Glomerular visceral epithelial cell (primary cell): ENCODE results near the gene KAZN.

ENCODE experiments used
- DNase-seq: peaks from one replicate; pipeline ENCODE4 v3.0.0-alpha.2; 2016; ENCODE audit errors: extremely low spot score

Gene KAZN

DNA sequence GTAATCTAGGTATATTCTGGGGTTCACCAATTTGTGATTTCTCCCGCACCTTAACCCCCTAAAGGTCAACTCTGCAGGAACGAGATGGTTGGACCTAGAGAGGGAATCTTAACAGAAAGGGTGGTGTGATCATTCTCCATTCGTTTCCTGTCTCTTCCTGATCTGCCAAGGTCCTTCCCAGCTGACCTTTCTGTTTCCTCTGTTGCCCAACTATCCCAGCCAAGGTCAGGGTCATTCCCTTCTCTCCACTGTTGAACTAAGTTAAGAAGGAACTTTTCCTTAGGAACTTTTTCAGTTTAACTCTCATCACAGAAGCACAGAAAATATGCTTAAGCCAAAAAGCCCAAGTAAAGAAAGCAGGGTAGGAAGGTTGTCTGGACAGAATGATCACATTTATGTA lies 49.3 kb downstream of the KAZN start:
- no peak for DNase-seq

DNA sequence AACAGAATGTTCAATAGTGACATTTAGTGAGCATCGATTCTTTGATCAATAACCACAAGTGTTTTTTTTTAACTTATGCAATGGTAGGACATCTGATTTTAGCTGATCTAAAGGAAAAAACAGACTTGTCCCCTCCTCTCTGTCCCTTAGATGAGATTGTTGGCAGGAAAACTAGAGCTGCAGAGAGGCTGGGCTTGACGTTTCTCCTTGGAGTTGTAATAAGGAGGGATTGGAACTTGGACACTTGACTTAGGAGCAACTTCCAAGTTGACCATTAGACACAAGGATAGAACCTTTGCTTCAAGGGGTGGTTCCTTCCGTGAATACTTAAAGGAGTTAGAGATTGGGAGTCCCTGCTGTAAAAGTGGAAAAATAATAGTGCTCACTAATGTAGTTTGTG lies 49.9 kb downstream of the KAZN start:
- no peak for DNase-seq

DNA sequence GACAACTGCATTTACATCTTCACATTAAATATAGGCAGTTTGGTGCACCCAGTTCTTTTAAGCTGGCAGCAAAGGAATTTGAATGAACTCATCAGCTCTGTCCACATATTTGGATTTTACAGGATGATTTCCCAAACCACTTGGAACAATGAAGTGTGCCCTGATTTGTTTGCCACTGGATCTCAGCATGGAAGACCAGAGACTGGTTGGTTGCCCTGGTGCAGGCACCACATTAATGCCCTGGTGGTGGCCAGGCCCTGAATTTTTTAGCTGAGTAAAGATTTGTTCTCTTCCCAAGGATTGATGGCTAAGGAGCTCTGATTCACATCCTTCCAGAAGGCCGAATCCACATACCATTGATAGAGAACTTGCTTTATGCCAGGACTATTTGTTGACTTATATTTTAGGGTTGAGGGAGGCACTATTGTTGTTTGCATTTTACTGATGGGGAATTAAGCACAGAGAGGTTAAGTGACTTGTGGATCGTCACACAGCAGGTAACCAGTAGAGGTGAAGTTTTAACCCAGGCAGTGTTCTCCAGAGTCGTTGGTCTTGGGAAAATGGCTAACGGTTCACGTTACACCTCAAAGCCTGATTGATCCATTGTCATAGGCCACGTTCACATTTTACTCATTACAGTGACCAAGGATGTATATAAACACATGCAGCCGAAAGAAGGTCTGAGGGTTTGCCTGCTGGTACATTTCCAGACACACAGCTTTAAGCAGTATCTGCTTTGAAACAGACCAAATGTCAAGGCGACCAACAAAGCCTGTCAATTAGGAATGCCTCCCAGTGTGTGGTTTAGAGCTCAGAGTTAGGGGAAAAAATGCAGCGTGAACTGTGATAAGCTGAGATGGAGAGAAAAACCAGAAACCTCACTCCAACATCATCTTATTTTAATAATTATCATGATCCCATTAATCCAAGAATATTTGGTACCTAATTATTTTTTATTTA lies 50.7 kb downstream of the KAZN start:
- DNase-seq: no peak

- DNase-seq: no peak
Measured at GRCh38 chr1:14649976-14650375, 51.5 kb downstream of the KAZN start.

DNA sequence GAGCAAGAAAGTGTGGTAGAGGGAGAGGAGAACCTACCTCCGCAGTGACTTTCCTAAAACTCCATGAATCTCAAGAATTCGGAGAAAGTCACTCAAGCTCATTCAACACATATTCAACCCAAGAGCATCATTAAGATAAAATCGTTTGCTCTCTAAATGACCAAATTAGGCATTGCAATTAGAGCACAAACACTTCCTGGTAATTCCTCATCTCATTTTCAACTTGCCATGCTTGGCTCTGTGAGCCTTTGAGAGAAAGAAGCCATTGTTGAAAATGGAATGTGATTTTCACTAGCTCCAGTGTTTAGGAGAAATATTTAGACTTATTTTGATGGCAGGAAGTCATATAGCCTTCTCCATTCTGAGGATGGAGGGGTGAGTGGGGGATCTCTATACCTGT lies 52.5 kb downstream of the KAZN start:
- DNase-seq: no peak

- DNase-seq: no peak
Measured at GRCh38 chr1:14652840-14653239, 54.4 kb downstream of the KAZN start.

- DNase-seq: no peak
Measured at GRCh38 chr1:14653461-14653960, 55.0 kb downstream of the KAZN start.

DNA sequence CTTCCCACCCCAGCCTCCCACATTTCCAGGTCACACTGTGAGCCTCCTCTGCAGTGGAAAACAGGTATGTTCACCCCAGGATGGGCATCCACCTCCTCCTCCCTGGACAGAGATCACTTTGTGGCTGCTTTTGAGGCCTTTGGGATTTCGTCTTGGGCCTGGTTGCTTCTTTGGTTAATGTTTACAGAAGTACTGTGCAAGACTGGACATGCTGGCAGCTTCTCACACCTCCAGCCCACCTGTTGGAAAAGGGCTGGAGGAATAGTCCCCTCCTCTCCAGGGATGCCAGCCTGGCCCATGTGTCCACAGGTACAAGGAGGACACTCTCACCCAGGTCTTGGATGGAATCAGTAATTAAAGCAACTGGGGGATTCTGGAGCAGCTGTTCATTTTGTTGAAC lies 56.1 kb downstream of the KAZN start:
- no peak for DNase-seq

- DNase-seq: no peak
Measured at GRCh38 chr1:14655385-14655784, 56.9 kb downstream of the KAZN start.

GRCh38 chr1:14656384-14656937 lies 58.0 kb downstream of the KAZN start:
- no peak for DNase-seq

GRCh38 chr1:14658642-14659041 lies 60.2 kb downstream of the KAZN start:
- DNase-seq: no peak

DNA sequence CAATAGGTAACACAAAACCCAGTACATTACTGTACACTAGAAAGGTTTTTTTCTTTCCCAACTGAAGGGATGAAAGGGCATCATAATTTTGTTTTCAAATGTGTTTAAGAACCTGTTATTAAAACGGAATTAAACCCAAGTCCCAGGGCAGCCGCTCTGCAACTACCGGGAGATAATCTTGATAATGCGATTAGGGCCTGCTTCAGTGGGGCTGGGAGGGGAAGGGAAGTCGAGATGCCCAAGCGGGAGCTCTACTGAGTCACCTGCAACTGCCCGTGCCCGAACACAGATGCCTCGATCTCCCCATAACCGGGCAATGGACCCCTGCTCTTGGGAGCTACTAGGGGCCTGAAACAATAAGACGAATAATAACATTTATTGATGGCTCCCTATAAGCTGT lies 61.4 kb downstream of the KAZN start:
- no peak for DNase-seq

DNA sequence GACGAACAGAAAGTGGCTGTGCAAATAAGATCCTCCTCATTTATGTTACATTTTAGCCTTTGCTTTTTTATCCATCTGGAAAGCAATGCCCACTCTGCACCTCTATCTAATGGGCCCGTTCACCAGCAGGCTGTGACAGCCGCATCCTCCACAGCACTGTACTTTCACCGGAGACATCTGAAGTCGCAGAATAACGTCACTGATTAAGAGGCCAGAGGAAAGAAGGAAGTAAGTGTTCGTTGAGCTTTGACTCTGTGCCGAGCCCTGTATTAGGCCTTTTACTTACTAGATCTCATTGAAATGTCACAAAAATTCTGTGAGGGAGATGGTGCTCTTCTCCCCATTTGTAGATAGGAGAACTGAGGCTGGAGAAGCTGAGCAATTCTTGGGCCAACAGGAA lies 62.3 kb downstream of the KAZN start:
- DNase-seq: no peak

GRCh38 chr1:14661222-14661621 lies 62.7 kb downstream of the KAZN start:
- DNase-seq: no peak

DNA sequence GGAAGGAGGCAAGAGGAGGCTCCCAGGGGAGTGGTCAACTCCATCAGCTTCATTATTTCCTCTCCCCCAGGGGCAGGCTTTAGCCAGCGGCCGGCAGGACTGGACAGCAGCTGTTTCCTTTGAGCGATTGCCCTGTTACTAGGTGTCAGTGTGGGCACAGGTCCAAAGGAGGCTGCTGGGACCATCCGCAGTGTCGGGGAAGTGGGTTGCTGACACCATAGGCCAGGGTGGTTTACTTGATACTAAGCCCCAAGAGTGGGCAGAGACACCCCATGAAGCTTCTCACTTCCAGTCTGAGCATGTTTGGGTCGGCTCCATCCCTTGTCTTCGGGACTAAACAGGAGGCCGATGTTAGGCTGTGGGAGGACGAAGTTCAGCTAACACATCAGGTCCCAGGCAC lies 63.6 kb downstream of the KAZN start:
- DNase-seq: no peak

- no peak for DNase-seq
Measured at GRCh38 chr1:14663773-14664172, 65.3 kb downstream of the KAZN start.

DNA sequence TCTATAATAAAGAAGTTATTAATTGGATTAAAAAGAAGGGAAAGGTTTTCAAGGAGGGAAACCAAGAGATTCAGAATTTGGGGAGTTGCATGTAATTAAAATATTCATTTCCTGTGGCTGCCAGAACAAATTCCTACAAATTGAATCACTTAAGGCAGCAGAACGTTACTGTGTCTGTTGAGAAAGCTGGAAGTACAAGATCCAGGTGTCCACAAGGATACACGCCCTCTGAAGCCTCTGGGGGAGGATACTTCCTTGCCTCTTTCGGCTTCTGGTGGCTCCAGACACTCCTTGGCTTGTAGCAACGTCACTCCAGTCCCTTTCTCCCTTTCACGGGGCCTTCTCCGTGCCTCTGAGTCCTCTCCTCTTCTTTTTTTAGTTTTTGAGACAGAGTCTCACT lies 67.9 kb downstream of the KAZN start:
- no peak for DNase-seq

- no peak for DNase-seq
Measured at GRCh38 chr1:14666962-14667650, 68.6 kb downstream of the KAZN start.

GRCh38 chr1:14667651-14667984 lies 69.1 kb downstream of the KAZN start:
- no peak for DNase-seq

- DNase-seq: no peak
Measured at GRCh38 chr1:14668538-14668937, 70.1 kb downstream of the KAZN start.

DNA sequence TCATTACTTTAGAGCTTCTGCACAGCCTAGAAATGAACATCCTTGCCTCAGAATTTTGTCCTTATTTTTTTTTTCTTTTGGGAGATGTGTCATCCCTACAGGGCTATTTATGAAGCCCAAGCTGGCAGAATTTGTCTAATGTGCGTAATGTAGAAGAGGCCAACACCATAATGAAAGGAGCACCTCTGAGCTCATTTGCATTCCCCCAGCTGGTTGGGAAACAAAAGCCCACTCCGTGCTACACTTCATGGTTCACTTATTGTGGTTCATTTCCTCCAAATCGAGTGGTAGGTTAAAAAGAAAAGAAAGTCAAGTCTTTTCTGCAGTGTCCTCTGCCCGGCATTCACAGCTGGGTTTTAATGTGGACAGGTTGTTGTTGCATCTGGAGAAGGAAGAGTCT lies 73.5 kb downstream of the KAZN start:
- DNase-seq: no peak

DNA sequence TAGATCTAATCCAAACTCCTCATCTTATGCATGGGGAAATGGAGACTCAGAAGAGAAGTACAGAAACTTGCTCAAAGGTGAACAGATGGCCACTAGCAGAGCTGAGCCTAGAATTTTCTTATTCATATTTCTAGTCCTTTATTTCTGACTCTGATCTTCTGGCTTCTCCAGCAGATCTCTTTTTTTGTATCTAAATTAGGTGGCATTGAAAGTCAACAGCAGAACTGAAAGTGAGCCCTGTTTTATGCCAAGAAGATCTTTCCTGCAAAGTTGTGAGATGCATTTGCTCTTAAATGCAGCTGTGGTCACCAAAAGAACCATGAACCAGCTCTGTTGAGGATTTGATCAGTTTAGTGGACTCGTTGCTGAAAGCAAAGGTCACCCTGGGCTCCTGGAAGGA lies 75.5 kb downstream of the KAZN start:
- DNase-seq: no peak

DNA sequence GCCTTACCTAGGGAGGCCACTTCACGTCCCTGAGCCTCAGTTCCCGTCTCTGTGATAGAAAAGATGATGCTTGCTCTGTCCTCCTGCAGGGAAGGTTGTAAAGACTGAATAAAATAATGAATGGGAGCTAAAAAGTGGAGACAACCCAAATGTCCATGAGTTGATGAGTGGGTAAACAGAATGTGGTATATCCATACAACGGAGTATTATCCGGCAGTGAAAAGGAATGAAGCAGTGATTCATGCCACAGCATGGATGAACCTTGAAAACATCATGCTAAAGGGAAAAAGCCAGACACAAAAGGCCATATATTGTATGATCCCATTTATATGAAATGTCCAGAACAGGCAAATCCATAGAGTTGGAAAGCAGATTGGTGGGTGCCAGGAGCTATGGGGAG lies 77.9 kb downstream of the KAZN start:
- no peak for DNase-seq
